Measurements from ENCODE around the gene STARD10. TPM values are rescaled to one million over a fixed set of nuclear protein-coding genes. Genes with fewer than 3 reads are reported as not detected.

STARD10 gene, protein sequence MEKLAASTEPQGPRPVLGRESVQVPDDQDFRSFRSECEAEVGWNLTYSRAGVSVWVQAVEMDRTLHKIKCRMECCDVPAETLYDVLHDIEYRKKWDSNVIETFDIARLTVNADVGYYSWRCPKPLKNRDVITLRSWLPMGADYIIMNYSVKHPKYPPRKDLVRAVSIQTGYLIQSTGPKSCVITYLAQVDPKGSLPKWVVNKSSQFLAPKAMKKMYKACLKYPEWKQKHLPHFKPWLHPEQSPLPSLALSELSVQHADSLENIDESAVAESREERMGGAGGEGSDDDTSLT
- total RNA-seq (14.4 and 16.1 TPM in 2 replicates), polyA plus RNA-seq (22.5 and 23.2 TPM in 2 replicates), polyA minus RNA-seq (16.3 and 24.0 TPM in 2 replicates), Bru-seq, nascent RNA (percentile 34 among the genes with signal in this experiment), BruChase-seq, experiment 1, labeled RNA remaining after a 6-hour chase (percentile 62 among the genes with signal in this experiment), BruChase-seq, experiment 2, labeled RNA remaining after a 2-hour chase (percentile 44 among the genes with signal in this experiment)
- 21.4 and 23.1 TPM in 2 replicates for polyA plus RNA-seq (2011; cell fraction: cytosol; rRNA removed)
- 10.3 and 14.7 TPM in 2 replicates for polyA plus RNA-seq (2011; cell fraction: nucleus; rRNA removed)
- 14.6 and 26.1 TPM in 2 replicates for polyA plus RNA-seq (2012)
- polyA minus RNA-seq (2011; cell fraction: cytosol; rRNA and poly(A)+ RNA removed) = 4.6 TPM
- polyA minus RNA-seq (2011; cell fraction: nucleus; rRNA and poly(A)+ RNA removed) = 2.8 and 2.9 TPM in 2 replicates
- long read RNA-seq, transcript STARD10-210 (7 exons, 1,100 nt) = minor isoform, 40 of 102 reads
- long read RNA-seq, transcript STARD10-217 (3 exons, 506 nt) = major isoform, 44 of 102 reads
- long read RNA-seq, partial matches to known transcripts = 5 of 102 reads
- long read RNA-seq, other reads (novel, unspliced or antisense) = 9 of 102 reads

DNA sequence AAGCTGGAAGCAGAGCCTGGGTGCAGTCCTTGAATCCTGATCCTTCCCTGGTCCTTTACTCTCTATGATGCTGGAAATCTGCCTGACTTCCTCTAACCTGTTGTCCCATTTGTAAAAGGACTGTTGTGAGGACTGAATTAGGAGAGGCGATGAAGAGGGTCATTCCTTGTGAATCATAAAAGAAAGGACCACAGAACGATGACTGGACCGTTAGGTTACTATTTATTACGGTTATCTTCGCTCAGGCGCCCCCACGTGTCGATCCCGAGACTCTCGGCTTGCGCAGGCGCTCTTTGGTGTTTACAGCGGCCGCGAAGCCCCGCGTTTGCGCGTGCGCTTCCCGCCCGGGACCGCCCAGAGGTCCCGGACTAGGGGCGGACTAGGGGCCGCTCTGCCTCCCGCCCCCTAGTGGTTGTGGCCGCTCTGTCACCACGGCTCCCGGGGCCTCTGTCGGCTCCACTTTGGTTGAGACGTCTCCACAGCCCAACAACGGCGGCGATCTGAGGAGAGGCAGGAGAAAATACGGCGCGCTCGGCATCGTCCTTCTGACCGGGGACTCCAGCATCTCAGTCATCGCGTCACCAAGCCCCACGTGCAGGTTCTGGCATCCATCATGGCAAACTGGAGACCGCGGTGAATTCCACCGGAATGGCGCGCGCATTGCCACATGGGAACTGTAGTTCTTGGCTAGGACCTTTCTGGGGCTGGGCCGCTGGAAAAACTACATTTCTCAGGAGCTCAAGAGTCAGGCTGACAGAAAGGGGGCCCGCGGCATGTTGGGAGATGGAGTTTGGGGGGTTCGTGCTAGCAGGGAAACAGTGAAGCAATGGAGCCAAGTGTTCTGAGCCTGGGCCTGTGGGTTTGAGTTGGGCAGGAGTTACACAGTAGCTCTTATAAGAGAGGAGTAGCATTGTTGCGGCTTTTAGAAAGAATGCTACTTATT lies at the start of gene STARD10:
Gene STARD10 (minus strand): TSS at position 623 of the 943 bp plus-strand sequence. CDS start 12,866 bp downstream, outside the sequence.
- no peaks in the 10 kb centered on the region for H3K9me3 ChIP-seq (replicated peaks; ENCODE audit: control insufficient read depth, insufficient read depth, low read length)
- intact Hi-C loops (cut with micrococcal nuclease) = loop anchor here (1.0 to 5.0 kb wide), 4 partner anchors 21 to 206 kb away; partner anchors contain the start of genes ARAP1 and ATG16L2
- dilution Hi-C loops (cut with MboI; ENCODE audit: extremely low pct_ligation_motif_present, low sequenced_read_pairs) = no loop called here
- no peaks in the 10 kb centered on the region for H4K20me1 ChIP-seq (replicated peaks; ENCODE audit: control insufficient read depth, extremely low read depth, insufficient read depth, low read length)
- DNase-seq (ENCODE audit: low read depth, low spot score) = peak; percentile 96
- peaks cover 3% of the 10 kb centered on the region for H3K4me1 ChIP-seq (ENCODE audit: control insufficient read depth, extremely low read depth, insufficient read depth, low read length)
- no peaks in the 10 kb centered on the region for H3K36me3 ChIP-seq (ENCODE audit: control insufficient read depth in 2 of 2, extremely low read depth in 1 of 2, insufficient read depth in 2 of 2, low read length in 2 of 2)
- peak within 1 kb of the TSS; percentile 81 for H3K9ac ChIP-seq (replicated peaks; ENCODE audit: extremely low read depth, insufficient read depth, low read length)
- TSS peak; percentile 85 for BruUV-seq (replicated peaks)
- H3K4me2 ChIP-seq (ENCODE audit: insufficient read depth, low read length) = peak within 1 kb of the TSS; percentile 42
- H3K27ac ChIP-seq (ENCODE audit: insufficient read depth, low read depth, low read length) = peak within 1 kb of the TSS; percentile 84
- CTCF ChIA-PET = interaction anchor here (0.7 to 4.2 kb wide), 27 partner anchors 9 to 495 kb away, joined by 3 to 136 read pairs (median 5); partner anchors contain the start of gene ATG16L2
- H3K79me2 ChIP-seq (ENCODE audit: control insufficient read depth, insufficient read depth, low read length) = no peaks in the 10 kb centered on the region
- H3K27me3 ChIP-seq (ENCODE audit: control insufficient read depth in 2 of 2, insufficient read depth in 2 of 2, low read length in 2 of 2) = no peaks in the 10 kb centered on the region
- H2AFZ ChIP-seq (ENCODE audit: low read depth, low read length) = peak within 1 kb of the TSS; percentile 96
- POLR2A ChIA-PET = interaction anchor here (1.0 to 1.2 kb wide), 3 partner anchors 69 to 72 kb away, joined by 3 to 4 read pairs (median 3); no protein-coding TSS in a partner anchor
- FAIRE-seq = peak; percentile 99
- TF ChIP-seq, protein P1, sequence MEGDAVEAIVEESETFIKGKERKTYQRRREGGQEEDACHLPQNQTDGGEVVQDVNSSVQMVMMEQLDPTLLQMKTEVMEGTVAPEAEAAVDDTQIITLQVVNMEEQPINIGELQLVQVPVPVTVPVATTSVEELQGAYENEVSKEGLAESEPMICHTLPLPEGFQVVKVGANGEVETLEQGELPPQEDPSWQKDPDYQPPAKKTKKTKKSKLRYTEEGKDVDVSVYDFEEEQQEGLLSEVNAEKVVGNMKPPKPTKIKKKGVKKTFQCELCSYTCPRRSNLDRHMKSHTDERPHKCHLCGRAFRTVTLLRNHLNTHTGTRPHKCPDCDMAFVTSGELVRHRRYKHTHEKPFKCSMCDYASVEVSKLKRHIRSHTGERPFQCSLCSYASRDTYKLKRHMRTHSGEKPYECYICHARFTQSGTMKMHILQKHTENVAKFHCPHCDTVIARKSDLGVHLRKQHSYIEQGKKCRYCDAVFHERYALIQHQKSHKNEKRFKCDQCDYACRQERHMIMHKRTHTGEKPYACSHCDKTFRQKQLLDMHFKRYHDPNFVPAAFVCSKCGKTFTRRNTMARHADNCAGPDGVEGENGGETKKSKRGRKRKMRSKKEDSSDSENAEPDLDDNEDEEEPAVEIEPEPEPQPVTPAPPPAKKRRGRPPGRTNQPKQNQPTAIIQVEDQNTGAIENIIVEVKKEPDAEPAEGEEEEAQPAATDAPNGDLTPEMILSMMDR (IDR thresholded peaks at IDR 0.05; ENCODE audit: extremely low read depth in 1 of 2, insufficient read depth in 1 of 2, low read depth in 1 of 2, low read length in 2 of 2) = peak; percentile 99
- no peak for TF ChIP-seq MYC (IDR thresholded peaks at IDR 0.05; ENCODE audit: low read depth, low read length)
- TF ChIP-seq JUN (IDR thresholded peaks at IDR 0.05; ENCODE audit: borderline replicate concordance, insufficient read depth, insufficient read length, low read depth) = no peak
- peak; percentile 55 for TF ChIP-seq FOS (IDR thresholded peaks at IDR 0.05; ENCODE audit: borderline replicate concordance, insufficient read depth, low read length)
- TF ChIP-seq, protein P2, sequence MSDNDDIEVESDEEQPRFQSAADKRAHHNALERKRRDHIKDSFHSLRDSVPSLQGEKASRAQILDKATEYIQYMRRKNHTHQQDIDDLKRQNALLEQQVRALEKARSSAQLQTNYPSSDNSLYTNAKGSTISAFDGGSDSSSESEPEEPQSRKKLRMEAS (IDR thresholded peaks at IDR 0.05; ENCODE audit: insufficient read depth, insufficient read length) = peak; percentile 86
- TF ChIP-seq POLR2A (IDR thresholded peaks at IDR 0.05; ENCODE audit: low read depth, low read length) = peak; percentile 75
- peak; percentile 84 for TF ChIP-seq POLR2AphosphoS5 (IDR thresholded peaks at IDR 0.05; ENCODE audit: insufficient read depth, low read depth, low read length)
- TF ChIP-seq EZH2 (IDR thresholded peaks at IDR 0.05; ENCODE audit: borderline replicate concordance, low read depth, low read length, severe bottlenecking) = no peak
- no peak for TF ChIP-seq GATA2 (IDR thresholded peaks at IDR 0.05; ENCODE audit: insufficient read depth, insufficient read length, low read depth, low read length)
- peak within 1 kb of the TSS; percentile 66 to 85 (median 71) for H3K4me3 ChIP-seq (replicated peaks in 1 of 3; ENCODE audit: insufficient read depth in 1 of 3, low read depth in 1 of 3, low read length in 3 of 3)
- H3K9me1 ChIP-seq (replicated peaks; ENCODE audit: control insufficient read depth, extremely low read depth, insufficient read depth, low read length) = no peaks in the 10 kb centered on the region
